NCI-H2029 (cell line): ENCODE results near the gene DENND1A.

Source experiments
- DNase-seq: peaks from one replicate; lab custom pipeline; 2025; lab: John Stamatoyannopoulos, UW

Gene DENND1A

DNA sequence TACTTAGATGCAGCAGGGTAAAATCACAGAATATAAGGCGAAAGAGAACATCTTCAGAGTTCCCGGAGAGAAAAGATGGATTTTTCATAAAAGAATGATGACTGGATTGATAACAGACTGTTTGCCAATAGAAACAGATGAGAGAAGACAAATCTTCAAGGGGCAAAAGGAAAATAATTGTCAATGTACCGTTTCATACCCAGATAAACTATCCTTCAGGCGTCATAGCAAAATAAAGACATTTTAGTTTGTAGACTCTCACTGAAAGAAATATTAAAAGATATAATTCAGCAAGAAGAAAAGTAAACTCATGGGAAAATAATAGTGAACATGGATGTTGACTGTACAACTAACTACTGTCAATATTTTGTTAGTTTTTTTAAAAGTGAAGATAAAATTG lies 399.7 kb downstream of the DENND1A start:
- DNase-seq: no peak

DNA sequence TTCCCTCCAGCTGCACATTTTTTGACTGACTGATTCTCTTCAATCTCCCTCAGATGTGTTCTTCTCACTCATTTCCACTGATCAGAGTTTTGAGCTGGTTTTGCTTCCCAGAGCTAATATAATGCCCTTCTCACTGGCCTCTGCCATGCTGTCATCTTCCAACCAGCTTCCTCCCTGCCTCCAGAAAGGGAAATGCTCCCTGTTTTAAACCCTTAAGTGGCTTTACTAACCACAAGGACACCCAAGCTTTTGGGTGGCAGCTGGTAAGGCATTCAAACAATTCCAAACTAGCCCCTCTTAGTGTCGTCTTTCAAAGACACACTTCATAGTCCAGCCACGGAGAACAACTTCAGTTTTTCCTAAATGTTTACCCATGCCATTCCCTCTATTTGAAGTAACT lies 401.4 kb downstream of the DENND1A start:
- DNase-seq: peak; percentile 34

DNA sequence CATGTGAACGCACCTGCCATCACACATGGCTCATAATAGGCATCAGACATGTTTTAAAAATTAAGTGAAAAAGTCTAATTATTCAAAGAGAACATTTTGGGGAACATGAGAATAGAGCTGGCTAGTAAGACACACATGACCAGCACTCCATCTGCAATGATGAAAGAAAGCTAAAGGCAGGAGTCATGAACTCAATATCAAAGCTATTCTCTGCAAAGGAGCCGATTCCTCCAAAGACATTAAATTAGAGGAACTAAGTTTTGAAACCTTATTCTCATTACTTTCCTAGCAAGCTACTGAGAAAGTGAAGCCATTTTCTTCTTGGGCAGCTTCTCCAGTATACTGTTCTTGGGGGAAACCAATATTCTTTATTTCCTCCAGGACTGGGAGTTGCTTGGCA lies 401.9 kb downstream of the DENND1A start:
- no peak for DNase-seq

DNA sequence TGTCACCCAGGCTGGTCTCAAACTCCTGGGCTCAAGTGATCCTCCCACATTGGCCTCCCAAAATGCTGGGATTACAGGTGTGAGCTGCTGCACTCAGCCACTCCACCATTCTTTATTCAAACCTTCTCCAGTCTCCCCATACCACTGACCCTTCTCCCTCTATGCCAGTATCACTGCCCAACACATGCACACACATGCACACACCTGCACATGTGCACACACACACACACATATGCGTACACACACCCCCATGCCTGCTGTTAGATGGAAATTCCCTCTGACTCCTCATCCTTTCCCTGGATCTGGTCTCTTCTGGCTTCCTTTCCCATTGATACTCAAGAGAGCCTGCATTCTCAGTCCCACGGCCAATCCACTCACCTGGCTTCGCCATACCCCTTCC lies 404.0 kb downstream of the DENND1A start:
- no peak for DNase-seq

DNA sequence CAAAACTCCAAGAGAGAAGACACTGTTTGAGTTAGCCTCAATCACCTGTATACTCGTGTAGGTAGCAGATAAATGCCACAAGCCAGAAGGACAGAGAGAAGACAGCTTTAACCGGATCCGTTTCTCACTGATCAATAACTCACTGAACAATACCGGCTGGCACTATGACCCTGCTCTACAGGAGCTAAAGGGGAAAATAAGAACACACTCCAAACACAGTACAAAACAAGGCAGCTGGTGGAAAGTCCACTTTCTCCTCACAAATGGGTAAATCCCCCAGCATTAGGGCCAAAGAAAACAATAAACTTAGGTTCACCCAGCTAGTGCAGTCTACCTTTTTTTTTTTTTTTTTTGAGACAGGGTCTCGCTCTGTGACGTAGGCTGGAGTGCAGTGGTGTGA lies 404.5 kb downstream of the DENND1A start:
- no peak for DNase-seq

DNA sequence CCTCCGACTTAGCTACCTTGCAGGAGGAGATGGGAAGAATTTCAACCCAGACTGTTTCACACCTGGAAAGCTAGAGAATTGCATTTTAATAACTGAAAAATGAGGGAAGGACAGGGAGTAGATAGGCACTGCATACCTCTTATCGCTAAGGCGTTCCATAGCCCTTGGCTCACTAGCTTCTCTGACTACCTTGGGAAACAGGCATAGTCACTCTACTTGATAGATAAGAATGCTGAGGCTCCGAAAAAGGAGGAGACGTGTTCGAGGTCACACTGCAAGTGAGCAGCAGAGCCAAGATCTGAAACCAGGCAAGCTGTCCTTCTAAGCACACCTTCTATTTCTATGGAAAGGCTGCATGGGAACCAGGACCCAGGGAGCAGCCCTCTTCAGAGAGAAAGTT lies 405.1 kb downstream of the DENND1A start:
- DNase-seq: no peak

DNA sequence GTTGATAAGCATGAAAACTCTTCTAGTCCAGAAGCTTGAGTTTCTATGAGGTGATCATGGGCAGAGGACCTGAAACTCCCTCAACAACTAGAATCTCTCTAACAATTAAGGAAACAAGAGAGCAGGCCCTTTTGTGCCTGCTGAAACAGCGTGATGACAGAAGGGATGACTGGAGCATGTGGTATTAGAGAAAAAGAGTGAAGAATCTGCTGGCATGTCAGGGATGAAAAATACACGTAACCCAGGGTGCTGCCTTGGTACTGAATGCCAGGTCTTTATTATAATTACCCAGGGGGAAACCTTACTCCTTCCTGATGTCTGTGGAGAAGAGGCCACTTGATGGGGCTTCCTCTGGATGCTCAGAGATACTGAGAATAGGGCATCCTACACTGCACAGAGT lies 406.1 kb downstream of the DENND1A start:
- DNase-seq: no peak

DNA sequence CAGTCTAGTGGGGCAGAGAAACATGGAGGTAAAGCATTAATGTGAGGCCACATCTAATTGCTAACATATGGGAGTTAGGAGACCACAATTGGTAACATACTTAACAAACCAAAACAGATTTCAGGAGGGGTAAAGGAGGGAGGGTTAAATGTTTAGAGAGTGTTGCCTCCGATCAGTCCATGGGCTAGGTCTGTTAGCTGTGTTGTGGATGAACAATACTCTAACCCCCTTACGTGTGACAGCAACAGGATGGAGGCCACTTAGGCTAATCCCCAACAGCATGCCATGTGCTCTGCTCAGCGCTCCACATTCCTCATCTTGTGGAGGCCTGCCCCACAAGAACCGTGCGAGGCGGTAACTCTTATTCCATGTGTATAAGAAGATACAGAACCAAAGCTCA lies 406.9 kb downstream of the DENND1A start:
- no peak for DNase-seq

DNA sequence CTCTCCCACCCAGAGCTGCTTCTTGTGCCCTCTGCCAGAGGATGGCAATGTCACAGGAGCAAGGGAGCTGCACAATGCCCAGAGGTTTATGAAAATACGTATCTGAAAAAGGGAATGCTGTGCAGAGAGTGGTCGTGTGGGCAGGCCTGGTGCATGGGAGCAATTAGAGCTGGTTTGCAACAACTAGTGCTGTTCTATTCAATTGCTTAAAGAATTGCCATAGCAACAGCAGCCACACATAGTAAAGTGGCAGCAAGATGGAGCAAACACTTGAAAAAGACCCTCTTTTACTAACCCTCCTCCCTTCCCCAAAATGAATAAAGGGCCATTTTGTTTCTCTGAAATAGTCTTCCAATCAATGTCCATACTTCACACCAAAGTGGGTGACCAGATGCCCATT lies 407.7 kb downstream of the DENND1A start:
- DNase-seq: no peak

DNA sequence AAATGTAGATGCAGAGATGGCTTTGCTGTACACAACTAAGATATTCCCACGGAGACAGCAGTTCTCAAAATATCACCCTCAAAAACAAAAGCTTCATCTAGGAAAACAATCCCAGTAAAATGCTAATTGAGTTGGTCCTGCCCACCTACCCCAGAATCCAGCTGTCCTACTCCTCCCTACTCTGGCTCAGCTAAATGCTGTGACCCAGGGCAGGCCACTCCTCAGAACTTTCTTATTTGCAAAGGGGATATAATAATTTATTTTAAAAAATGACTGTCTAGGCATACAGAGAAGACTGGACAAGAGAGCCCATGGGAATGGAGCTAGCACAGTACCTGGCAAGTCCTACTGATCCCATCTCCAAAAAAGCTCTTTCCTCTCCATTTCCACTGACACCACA lies 411.6 kb downstream of the DENND1A start:
- DNase-seq: no peak

DNA sequence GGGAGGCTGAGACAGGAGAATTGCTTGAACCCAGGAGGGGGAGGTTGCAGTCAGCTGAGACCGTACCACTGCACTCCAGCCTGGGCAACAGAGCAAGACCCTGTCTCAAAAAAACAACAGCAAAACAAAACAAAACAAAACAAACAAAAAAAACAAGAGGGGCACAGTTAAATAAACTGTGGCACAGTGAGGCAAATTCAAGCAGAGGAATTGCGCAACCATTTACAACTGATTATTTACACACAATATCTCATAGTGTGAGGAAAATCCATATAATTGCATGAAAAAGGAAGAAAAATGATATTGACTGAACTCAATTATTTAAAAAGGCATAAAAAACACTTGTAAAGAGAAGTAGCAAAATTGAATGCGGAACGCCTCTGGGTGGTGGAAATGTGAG lies 412.4 kb downstream of the DENND1A start:
- DNase-seq: no peak

DNA sequence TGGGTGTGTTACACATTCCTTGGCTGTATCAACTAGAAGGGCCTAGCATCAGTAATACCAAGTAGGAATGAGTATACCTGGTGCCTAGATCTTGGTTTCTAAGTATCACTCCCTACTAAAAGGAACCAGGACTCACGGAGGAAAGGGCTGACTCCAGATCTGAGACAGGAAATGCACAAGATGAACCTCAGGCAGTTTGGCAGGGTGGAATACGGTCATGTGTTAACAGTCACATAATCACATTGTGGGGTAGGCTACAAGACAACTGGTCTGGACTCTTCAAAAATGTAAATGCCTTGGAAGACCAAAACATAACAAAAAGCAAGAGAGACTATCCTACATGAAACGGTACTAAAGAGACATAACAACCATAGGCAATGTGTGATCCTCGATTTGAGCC lies 415.2 kb downstream of the DENND1A start:
- no peak for DNase-seq

DNA sequence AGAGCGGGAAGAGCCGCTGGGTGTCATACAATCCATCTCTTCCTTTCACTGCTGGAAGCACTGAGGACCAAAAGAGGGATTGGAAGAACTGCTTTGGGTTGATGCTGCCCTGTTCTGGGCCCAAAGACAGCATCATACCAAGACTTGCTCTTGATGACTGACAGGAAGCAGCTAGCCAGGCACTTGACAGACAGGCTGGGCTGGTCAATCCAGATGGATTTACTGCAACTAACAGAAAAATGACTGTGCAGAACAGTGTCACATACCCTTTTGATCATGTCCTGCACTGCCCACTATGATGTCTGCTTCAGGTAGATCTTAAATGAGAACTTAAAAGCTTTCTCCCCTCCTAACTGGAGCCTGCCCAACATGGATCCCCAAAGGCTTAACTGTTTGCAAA lies 416.4 kb downstream of the DENND1A start:
- DNase-seq: no peak

DNA sequence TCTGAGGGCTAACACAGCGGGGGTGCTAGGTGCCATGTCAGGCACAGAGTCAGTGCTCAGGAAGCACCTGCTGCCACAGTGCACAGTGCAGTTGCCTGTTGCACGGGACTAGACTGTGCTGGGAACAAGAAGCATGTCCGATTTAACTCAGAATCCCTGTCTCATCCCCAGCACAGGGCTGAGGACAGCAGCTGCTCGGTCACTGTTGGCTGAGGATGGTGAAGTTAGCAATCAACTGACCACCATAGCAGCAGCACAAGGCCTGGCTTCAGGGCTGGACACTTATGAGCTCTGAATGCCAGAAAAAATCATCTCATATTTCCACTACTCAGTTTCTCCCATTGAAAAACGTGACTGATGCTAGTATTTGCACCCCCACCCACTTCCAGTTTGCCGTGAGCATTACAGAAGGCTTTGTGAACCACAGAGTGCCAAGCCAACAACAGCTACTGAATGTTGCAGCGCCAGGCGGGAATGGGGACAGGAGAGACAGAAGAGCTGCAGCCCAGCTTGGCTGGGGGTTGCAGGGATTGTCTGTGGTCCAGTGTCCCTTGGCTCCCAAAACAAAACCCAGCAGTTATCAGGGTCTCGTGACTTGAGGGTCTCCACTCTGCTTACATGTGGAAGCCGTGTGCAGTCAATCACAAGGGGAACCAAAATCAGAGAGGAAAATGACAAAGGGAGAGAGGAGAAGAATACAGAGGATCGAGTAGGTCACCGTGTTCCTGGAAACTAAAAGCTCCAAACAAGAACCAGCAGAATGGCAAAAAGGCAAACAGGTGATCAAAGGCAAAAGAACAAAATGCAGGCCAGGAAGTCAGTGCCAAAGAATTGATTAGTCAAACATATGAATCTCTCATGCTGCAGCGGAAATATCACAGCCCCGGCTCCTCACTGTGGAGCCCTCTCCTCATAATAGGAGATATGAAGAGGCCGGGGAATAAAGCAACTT lies 418.3 kb downstream of the DENND1A start:
- no peak for DNase-seq

DNA sequence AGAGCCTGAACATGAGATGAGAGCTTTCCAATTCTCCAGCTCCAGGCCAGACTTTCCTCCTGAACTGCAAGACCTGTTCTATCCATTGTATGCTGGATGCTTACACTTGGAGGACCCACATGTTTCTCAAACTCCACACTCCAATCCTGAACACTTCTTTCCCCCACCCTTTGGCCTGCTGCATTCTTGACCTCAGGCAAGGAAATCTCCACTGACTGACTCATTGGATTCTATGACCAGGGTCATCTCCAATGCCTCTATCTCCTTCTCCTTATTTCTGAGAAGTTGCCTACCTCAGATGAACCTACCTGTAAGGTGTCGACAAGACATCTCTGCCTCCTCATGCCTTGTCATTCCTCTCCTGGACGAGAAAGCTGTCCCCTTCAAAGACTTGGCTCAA lies 420.3 kb downstream of the DENND1A start:
- no peak for DNase-seq

DNA sequence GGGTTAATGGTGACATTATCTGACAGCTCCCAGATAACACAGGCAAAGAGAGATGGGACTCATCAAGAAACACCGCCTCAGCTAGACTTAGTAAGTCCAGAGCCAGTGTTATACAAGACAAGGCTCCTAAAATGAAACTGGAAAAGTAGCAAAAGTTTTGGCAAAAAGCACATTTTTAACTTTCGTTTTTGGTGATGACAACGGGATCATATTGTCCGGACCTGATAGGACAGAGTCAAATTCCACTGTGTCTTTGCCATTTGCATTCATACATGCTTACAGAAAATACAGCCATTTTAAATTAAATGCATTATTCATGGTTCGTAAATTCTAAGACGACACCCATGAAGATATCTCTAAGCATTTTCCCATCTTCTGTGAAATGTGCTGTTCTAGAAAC lies 421.9 kb downstream of the DENND1A start:
- DNase-seq: no peak

DNA sequence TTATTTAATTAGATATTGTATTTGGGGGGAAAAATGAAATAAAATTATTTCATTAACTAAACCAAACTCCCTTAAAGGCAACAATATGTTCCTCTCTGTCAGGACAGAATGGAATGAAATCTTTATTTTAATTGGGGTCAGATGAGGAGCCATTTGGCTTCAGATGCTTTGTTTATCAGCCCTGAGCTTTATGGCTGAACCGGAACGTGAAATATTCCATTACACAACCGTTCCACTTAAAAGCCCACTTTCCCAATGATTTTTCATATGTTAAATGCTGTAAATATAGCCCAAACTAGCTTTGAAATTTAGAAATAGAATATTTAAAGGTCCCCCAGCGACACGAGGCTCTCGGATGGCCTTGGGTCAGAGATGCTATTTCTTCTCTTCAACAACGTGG lies 424.4 kb downstream of the DENND1A start:
- DNase-seq: no peak

DNA sequence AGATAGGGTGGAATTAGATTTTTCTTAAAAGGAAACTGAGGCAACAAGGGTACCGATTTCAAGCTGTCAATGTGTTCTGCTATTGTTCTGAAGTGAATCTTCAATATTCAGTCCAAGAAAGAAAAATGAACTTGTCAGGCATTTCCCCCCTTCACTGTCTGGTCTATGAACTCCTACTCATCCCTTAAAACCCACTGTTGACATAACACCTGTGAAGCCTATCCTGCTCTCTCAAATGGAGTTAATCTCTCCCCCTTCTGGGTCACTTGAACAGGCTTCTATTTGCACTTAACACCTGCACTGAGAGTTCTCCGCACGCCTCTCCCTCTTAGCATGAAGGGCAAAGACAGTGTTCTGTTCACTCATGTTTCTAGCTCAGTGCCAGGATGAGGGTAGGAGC lies 429.6 kb downstream of the DENND1A start:
- no peak for DNase-seq

DNA sequence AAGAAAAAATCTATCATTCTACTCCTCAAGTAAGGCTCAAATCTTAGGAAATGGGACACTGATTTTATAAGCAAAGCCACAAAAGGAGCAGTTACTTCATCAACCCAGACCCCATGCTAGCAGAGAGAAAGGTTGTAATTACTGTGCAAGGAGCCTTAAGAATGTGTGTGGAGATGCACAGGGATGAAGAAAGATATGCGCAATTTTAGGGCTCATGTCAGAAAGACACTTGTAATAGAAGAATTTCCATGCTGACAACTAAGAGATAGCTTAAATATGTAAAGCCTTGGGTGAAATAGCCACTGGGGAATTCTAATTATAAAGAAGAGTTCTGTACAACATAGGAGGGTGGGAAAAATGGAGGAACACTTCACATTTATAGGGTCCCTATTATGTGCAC lies 432.1 kb downstream of the DENND1A start:
- DNase-seq: no peak

DNA sequence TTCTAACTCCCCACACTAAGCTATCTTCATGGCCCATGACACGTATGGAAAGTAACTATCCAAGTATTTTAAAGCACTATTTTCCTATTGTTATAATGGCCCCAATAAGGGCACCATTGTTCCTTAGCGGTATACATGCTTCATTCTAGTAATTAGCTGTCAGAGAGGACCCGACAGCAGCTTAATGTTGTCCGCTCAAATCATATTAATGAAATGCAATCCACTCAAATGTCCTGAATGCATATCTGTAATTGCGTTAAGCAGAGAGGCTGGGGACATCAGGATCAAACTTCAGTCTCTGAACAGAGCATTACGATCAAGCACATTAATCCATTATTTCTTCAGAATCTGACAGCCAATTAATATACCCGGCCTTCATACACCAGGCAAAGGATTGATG lies 434.2 kb downstream of the DENND1A start:
- DNase-seq: no peak

DNA sequence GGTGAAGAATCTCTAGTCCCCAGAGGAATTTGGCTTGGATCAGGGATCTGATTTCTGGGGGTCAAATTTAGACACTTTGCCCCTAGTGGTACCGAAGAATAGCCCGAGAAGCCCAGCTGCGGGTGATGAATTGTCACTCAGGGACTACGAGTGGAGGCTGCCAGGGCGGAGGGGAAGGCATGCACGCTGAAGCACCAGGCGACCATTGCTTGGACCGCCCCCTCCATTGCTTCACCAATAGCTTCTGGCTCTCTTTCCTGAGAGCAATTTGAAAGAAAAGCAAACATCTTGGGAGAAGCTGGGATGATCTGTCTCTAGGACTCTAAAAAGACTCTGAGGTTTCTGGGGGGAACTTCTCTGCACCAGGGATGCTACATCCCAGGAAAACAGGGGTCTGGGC lies 436.3 kb downstream of the DENND1A start:
- DNase-seq: no peak

DNA sequence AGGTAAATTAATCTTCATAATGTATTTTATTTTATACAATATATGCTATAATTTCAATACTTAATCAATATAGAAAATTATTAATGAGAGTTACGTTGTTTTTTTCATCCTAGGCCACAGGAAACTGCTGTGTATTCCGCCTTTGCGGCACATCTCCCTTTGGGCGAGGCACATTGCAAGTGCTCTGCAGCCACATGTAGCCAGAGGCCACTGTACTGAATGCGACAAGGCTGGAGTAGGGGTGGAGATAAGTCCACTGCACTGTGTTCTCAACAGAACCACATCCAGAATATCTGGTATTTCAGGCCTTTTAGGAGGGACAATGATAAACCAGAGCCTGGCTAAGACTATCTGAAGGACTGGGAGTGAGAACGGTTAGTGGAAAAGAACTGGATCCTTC lies 439.2 kb downstream of the DENND1A start:
- no peak for DNase-seq

DNA sequence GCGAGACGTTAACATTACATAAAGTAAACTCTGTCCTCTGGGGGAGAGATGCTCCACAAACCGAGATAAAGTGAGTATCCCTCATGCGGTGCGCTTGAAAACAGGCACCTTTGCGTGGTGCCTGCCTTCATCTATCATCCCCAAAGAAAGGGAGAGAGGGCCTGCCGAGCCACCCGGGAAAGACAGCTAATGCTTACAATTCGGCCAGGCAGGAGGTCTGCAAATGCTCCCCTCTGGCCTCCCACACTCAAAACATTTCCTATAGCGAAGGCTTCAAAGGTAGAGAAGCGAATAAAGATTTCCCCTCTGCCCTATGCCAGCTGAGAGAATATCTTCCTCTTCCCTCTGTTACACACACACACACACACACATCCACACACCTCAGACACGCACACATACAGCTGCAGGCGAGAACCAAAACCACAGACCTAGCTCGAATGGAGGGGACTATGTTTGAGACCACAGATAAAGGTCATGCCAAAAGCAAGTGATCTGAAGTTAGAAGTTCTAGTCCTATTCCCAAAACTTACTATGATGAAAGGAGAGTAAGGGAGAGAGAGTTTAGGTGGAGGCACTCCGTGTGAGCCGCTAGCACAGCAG lies 441.1 kb downstream of the DENND1A start:
- no peak for DNase-seq
